Progenitor cell of endocrine pancreas (in vitro differentiated cells): ENCODE measurements around the gene ZNF3. TPM values are rescaled to one million over a fixed set of nuclear protein-coding genes. Genes with fewer than 3 reads are reported as not detected.

Source experiments
- DNase-seq: peaks from one replicate; pipeline ENCODE4 v3.0.0; 2021; ENCODE audit warnings: low spot score; ENCODE audit not compliant: unreplicated experiment
- H3K27ac Mint-ChIP-seq: 2 replicates; pipeline ENCODE4 v1.8.0; 2021; ENCODE audit warnings: mild to moderate bottlenecking, moderate library complexity, mixed read lengths
- H3K27me3 Mint-ChIP-seq: 2 replicates; pipeline ENCODE4 v1.8.0; 2021; ENCODE audit warnings: mixed read lengths
- H3K36me3 Mint-ChIP-seq: 2 replicates; pipeline ENCODE4 v1.8.0; 2022; ENCODE audit warnings: mixed read lengths; ENCODE audit not compliant: insufficient read depth
- H3K4me1 Mint-ChIP-seq: 2 replicates; pipeline ENCODE4 v1.8.0; 2021; ENCODE audit warnings: low read depth, mixed read lengths
- H3K4me3 Mint-ChIP-seq: 2 replicates; pipeline ENCODE4 v1.8.0; 2021; ENCODE audit warnings: low read depth, mild to moderate bottlenecking, moderate library complexity, mixed read lengths
- H3K9me3 Mint-ChIP-seq: 2 replicates; pipeline ENCODE4 v1.8.0; 2021; ENCODE audit warnings: low read depth, mixed read lengths
- CTCF ChIP-seq: fragments of 200-600 bp; sonication (generic); IDR thresholded peaks from one replicate; pipeline ENCODE4 v1.5.0; 2021; ENCODE audit warnings: antibody characterized with exemption, mild to moderate bottlenecking; ENCODE audit not compliant: unreplicated experiment
- total RNA-seq: library from RNA; stranded (reverse); gene quantifications from 2 replicates; pipeline ENCODE4 v1.2.1, GENCODE V29; 2021

The ZNF3 gene
- total RNA-seq, 1 donor from 2014 or later: 95.1 TPM

GRCh38 chr7:100122067-100122466 is 40.5 kb upstream of the ZNF3 start:
- Mint-ChIP-seq H3K4me1 (peaks cover 18% of the 10 kb centered on the region), H3K27ac (peak overlapping the region; percentile 65), H3K4me3 (no peak overlapping the region), H3K36me3 (no peaks in the 10 kb centered on the region), H3K9me3 (no peaks in the 10 kb centered on the region), H3K27me3 (no peaks in the 10 kb centered on the region)
- TF ChIP-seq CTCF: no peak
- DNase-seq: no peak

- TF ChIP-seq CTCF: no peak
- peaks cover 2% of the 10 kb centered on the region for H3K36me3 Mint-ChIP-seq
- no peaks in the 10 kb centered on the region for H3K27me3 Mint-ChIP-seq
- H3K9me3 Mint-ChIP-seq: no peaks in the 10 kb centered on the region
- H3K27ac Mint-ChIP-seq: peak overlapping the region; percentile 100
- no peak for DNase-seq
- H3K4me3 Mint-ChIP-seq: peak overlapping the region; percentile 93
- H3K4me1 Mint-ChIP-seq: peaks cover 14% of the 10 kb centered on the region
These were observed 39.2 kb upstream of the ZNF3 start for GRCh38 chr7:100120733-100121036.

- Mint-ChIP-seq H3K4me1 (peaks cover 14% of the 10 kb centered on the region), H3K27me3 (no peaks in the 10 kb centered on the region), H3K36me3 (peaks cover 2% of the 10 kb centered on the region), H3K27ac (peak overlapping the region; percentile 100), H3K9me3 (no peaks in the 10 kb centered on the region), H3K4me3 (peak overlapping the region; percentile 93)
- no peak for DNase-seq
- no peak for TF ChIP-seq CTCF
These were observed 38.6 kb upstream of the ZNF3 start for GRCh38 chr7:100119970-100120732.

- Mint-ChIP-seq H3K9me3 (no peaks in the 10 kb centered on the region), H3K4me3 (peak within 1 kb of the TSS; percentile 93), H3K36me3 (peaks cover 2% of the 10 kb centered on the region), H3K4me1 (peaks cover 14% of the 10 kb centered on the region), H3K27ac (peak within 1 kb of the TSS; percentile 100), H3K27me3 (no peaks in the 10 kb centered on the region)
- peak; percentile 85 for DNase-seq
- no peak for TF ChIP-seq CTCF
These were observed 37.8 kb upstream of the ZNF3 start, which contains the start of the genes CNPY4 and TAF6 for GRCh38 chr7:100119072-100119969. TSS of gene CNPY4 (plus strand) at chr7:100119634. CDS start at chr7:100119745, 111 bp downstream. TSS of gene TAF6 (minus strand) at chr7:100119358. CDS start at chr7:100114209, 5,149 bp downstream.

GRCh38 chr7:100118388-100119071 is 37.0 kb upstream of the ZNF3 start:
- Mint-ChIP-seq H3K27ac (peak overlapping the region; percentile 100), H3K4me3 (peak overlapping the region; percentile 93), H3K27me3 (no peaks in the 10 kb centered on the region), H3K4me1 (peaks cover 14% of the 10 kb centered on the region), H3K36me3 (peaks cover 2% of the 10 kb centered on the region), H3K9me3 (no peaks in the 10 kb centered on the region)
- TF ChIP-seq CTCF: no peak
- DNase-seq: no peak
